Activated T-helper 1 cell treated with anti-CD3 and anti-CD28 coated beads, Interleukin-2, amount 50 U/mL, for 16 hours (primary cell): ENCODE data around the gene SPOCK1.

ENCODE experiments used
- DNase-seq, 2 donors: peaks; one replicate each; pipeline ENCODE4 v3.0.0-alpha.2; 2020; ENCODE audit warnings: low read depth in 1 of 2, low spot score in 1 of 2

The SPOCK1 gene

DNA sequence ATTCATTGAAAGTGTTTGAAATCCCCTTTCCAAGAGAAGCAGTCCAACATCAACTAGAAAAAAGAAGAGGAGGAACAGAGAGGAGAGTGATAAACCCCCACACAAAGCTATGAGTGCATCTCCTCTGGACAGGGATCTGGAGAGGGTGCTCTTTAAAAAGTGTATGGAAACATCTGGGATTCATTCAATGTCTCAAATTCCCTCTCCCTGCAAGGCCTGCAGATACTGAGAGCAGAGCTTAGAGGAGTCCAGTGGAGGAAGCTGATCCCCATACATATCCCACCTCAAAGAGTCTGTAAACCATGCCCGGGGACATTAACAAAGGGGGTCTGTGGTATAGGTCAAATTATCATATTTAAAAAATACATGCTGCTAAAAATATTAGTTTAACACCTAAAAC lies 2.2 kb downstream of the SPOCK1 start:
- DNase-seq = no peak

DNA sequence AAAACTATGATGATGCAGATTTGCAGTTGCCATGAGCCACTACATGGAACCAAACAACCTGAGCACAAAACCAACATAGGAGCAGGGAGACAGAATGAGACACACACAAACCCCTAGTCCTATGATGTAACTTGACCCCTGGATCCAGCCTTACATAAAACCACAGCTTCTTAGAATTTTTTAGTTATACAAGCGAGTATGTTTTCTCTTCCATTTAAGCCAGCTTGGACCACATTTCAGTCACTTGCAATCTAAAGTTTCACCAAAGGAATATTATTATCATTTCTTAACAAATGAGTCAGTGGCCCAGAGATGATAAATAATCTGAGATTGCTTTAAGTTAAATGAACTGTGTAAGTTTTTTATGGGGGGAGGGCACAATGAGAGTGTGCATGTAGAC lies 6.8 kb downstream of the SPOCK1 start:
- DNase-seq = no peak

DNA sequence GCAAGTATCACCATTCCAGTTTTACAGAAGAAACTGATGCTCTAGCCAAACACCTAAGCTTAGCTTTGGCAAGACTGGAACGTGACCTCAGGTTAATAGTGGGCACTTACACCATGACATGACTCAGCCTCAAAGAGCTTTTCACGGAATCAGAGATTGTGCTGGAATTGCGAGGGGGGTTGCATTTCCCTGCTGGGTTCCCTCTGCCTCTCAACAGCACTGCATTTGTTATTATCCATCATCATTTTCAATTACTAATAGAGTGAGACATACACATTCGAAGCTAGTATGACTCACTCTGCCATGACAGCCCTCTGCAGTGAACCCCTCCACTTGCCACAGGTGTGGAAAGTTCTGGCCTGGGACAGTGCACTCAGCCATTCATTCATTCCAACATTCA lies 8.0 kb downstream of the SPOCK1 start:
- no peak for DNase-seq

DNA sequence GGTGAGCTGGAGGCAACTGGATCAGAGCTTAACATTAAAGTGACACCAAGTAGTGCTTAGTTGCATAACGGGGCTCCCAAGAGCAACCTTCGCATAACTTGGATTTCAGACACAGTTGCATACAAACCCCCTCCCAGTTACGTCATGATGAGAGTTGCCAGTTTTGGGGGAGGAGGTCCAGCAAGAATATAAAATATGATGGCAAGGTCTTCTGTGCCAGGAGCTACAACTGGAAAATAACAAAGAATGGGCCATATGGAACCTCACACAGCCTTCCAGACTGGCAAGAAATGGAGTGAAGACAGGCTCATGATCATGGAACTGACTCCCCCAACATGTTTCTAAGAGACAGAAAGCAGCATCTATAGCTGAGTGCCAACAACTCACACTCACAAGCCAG lies 8.5 kb downstream of the SPOCK1 start:
- DNase-seq = no peak

GRCh38 chr5:137488974-137489373 lies 10.2 kb downstream of the SPOCK1 start:
- DNase-seq = no peak

- no peak for DNase-seq
Measured at GRCh38 chr5:137488516-137488915, 10.6 kb downstream of the SPOCK1 start.

- DNase-seq = no peak
Measured at GRCh38 chr5:137487600-137487999, 11.5 kb downstream of the SPOCK1 start.

GRCh38 chr5:137486707-137487106 lies 12.4 kb downstream of the SPOCK1 start:
- no peak for DNase-seq

DNA sequence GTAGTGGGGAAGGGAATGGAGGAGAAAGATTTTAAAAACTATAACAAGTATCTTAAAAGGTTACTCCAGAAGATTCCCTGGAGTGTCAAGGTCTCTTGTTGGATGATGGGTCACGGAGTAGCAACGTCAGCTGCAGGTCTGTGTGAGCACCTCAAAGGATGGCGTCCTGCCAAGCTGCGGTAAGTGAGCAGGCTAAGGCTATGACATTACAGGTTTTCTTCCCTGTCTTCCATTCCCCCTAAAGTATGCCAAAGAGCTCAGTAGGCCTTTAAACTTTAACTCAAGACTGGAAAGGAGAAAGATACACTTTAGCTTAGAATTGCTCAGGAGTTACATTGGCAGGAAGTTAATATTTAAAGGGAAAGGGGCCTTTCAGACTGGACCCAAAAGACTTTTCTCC lies 17.5 kb downstream of the SPOCK1 start:
- no peak for DNase-seq

DNA sequence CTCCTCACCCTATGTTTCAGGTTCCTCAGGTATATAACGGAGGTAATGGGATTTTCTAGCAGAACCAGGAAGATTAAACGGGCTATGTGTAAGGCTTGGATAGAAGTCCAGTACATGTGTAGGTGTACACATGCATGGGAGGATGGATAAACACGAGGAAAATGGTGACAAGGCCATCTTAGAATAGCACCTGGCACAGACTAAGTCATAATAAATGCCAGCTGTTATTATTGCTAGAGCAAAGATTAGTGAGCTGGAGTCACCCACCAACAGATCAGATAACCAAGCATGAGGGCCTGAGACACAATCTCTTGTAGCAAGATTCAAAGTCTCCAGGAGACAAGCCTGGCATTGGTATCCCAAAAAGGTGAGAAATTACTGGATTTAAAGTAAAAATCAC lies 21.1 kb downstream of the SPOCK1 start:
- DNase-seq = no peak

GRCh38 chr5:137470921-137471220 lies 28.3 kb downstream of the SPOCK1 start:
- no peak for DNase-seq

GRCh38 chr5:137470111-137470920 lies 28.8 kb downstream of the SPOCK1 start:
- no peak for DNase-seq

DNA sequence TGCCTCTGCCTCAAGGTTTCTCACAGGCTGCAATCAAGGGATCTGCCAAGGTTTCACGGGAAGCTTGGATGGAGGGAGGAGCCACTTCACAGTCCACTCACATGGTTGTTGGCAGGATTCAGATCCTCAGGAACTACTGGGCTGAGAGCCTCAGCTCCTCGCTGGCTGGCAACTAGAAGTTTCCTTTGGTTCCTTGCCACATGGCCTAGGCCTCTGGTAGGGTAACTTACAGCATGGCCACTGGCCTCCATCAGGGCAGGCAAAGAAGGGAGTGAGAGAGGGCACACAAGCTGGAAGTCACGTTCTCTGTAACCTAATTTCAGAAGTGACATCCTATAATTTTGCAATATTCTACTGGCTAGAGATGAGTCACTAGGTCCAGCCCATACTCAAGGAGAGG lies 32.2 kb downstream of the SPOCK1 start:
- no peak for DNase-seq

DNA sequence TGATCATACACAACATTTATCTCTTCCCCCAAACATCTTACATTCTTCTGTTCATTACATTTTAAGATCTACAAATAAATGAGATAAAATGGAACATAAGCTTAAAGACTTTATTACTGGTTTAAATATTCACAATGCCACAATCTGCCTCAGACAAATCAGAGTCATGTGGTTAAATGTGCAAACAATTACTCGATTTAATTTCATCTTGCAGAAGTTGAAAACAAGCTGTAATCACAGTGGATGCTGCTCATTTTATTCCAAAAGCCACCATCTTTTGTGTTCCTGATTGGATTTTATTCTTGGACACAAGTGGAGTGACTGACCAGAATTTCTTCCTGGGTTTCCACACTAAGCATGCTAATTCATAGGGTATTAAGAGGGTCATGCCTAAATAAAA lies 33.2 kb downstream of the SPOCK1 start:
- no peak for DNase-seq

- DNase-seq = no peak
Measured at GRCh38 chr5:137462816-137463520, 36.2 kb downstream of the SPOCK1 start.

- DNase-seq = no peak
Measured at GRCh38 chr5:137462265-137462590, 36.9 kb downstream of the SPOCK1 start.

GRCh38 chr5:137461391-137462264 lies 37.5 kb downstream of the SPOCK1 start:
- no peak for DNase-seq

- no peak for DNase-seq
Measured at GRCh38 chr5:137454671-137455070, 44.5 kb downstream of the SPOCK1 start.

GRCh38 chr5:137453483-137454080 lies 45.5 kb downstream of the SPOCK1 start:
- DNase-seq = no peak

GRCh38 chr5:137450759-137451158 lies 48.4 kb downstream of the SPOCK1 start:
- DNase-seq = no peak

DNA sequence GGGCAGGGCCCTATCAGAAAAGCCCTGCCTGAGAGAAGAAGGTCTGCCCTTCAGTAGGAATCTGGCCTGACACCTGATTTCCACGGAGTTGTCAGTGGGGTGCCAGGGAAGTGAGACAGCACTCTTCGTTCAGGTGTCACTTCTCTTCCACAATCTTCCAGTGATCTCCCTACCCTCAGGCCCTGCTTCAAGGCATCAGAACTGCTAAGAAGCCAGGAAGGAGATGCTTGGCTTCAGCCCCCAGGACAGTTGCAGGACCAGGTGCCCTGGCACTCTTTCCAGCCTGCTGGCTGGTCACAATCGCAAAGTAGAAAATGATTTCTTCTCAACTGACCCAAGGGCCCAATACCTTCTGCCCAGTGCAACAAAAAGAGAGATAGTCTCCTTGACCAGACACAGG lies 50.3 kb downstream of the SPOCK1 start:
- DNase-seq = no peak

DNA sequence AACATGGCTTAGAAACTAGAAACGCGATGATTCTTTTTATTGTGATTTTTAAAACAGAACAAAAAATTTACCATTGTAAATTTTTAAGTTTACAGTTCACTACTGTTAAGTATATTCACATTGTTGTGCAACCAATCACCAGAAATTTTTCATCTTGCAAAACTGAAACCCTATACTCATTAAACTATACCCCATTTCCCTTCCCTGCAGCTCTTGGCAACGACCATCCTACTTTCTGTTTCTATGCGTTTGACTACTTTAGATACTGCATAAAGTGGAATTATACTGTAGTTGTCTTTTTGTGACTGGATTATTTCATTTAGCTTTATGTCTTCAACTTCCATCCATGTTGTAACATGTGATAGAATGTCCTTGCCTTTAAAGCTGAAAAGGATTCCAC lies 52.5 kb downstream of the SPOCK1 start:
- no peak for DNase-seq
